Colonic mucosa (tissue), 4 donors: Measurements from ENCODE around the gene IL6ST. TPM values are rescaled to one million over a fixed set of nuclear protein-coding genes. Genes with fewer than 3 reads are reported as not detected.
"Not testable (repeated sequence)": the region's sequence is repeated elsewhere in the genome, so short reads cannot be mapped to it uniquely, and the experiment has no call there.

Source experiments
- DNase-seq: peaks from one replicate; pipeline ENCODE4 v3.0.0-alpha.2; 2020
- H3K27ac ChIP-seq: fragments of 200-600 bp; one replicate; pipeline ENCODE4 v1.8.0; 2021
- H3K27me3 ChIP-seq: fragments of 200-600 bp; one replicate; pipeline ENCODE4 v1.8.0; 2021
- H3K36me3 ChIP-seq: fragments of 200-600 bp; one replicate; pipeline ENCODE4 v1.8.0; 2021
- H3K4me1 ChIP-seq: fragments of 200-600 bp; one replicate; pipeline ENCODE4 v1.8.0; 2021; ENCODE audit warnings: mild to moderate bottlenecking
- H3K4me3 ChIP-seq: fragments of 200-600 bp; one replicate; pipeline ENCODE4 v1.8.0; 2021
- H3K9ac ChIP-seq, 2 donors: one replicate each; pipeline ENCODE4 v1.7.0; 2013; ENCODE audit warnings: control low read depth in 2 of 2, low read depth in 2 of 2, low read length in 2 of 2
- H3K9me3 ChIP-seq: fragments of 200-600 bp; one replicate; pipeline ENCODE4 v1.8.0; 2021
- CTCF ChIP-seq: fragments of 200-600 bp; IDR thresholded peaks from one replicate; pipeline ENCODE4 v1.8.0; 2022; ENCODE audit warnings: antibody characterized with exemption, mild to moderate bottlenecking
- intact Hi-C: fragments of 100-400 bp; cut with DNase I; formaldehyde crosslinking; loops from one replicate; pipeline ENCODE4 v1.14.1; 2022
- total RNA-seq, 2 donors: library from RNA; stranded (reverse); fragmentation: NEBNext Ultra II Directional in 1 of 2; extraction: Animal tissue kit (Norgen Biotek cat#: 25700) in 1 of 2; gene quantifications; one replicate each; pipeline ENCODE4 v1.2.1, GENCODE V29; 2021
- donor health status: healthy.
- donor health status: DM: no; HTN: no; CAD: no.
- donor health status: DM: no; HTN: no; CAD: no.

Gene IL6ST
- total RNA-seq, 2 donors from 2014 or later, result 69.9 to 118 TPM

DNA sequence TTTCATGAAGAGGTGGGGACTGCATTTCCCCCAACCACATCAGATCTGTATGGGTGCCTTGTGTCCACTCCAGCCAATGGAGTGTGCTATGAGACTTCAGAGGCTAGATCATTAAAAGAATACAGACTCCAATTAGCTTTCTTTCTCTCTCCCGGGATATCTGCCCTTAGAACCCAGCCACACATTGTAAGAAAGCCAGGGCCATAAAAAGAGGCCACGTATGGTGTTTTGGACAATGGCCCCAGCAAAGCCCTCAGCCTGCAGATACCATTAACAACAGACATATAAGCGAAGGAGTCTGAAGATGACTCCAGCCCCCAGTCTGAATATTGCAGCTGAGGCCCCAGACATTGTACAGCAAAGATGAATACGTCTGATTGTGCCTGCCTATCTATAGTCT lies 21.5 kb downstream of the IL6ST start:
- Histone ChIP-seq H3K9me3 (no peaks in the 10 kb centered on the region), H3K9ac (no peak overlapping the region), H3K36me3 (no peaks in the 10 kb centered on the region), H3K27me3 (no peaks in the 10 kb centered on the region), H3K4me1 (no peaks in the 10 kb centered on the region), H3K4me3 (no peak overlapping the region), H3K27ac (no peak overlapping the region)
- DNase-seq, result no peak
- TF ChIP-seq CTCF, result no peak
- intact Hi-C loops, result loop anchor here (10.0 kb wide), 1 partner anchor 232 kb away; no protein-coding TSS in a partner anchor

DNA sequence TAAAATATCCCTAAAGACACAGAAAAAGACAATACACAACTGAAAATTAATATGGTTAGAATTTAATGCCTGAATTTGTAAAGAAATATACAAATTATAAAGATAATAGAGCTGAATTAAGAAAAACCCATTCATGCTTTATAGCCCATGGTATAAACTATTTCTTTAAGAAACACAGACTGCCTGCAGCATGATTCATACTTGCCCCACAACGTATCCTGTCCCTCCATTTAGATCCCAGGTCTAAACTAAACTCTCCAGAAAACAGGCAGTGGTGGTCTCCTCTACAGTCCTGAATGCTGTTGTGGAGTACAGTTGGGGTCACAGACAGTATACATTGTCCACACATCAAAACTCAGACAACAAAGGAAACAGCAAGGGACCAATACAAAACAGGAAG lies 24.8 kb downstream of the IL6ST start:
- no peaks in the 10 kb centered on the region for H3K4me1 ChIP-seq
- no peak overlapping the region for H3K4me3 ChIP-seq
- no peak for TF ChIP-seq CTCF
- no peak for DNase-seq
- no peaks in the 10 kb centered on the region for H3K36me3 ChIP-seq
- H3K27ac ChIP-seq, result no peak overlapping the region
- H3K9ac ChIP-seq, result no peak overlapping the region
- H3K27me3 ChIP-seq, result no peaks in the 10 kb centered on the region
- intact Hi-C loops, result loop anchor here (10.0 kb wide), 1 partner anchor 235 kb away; no protein-coding TSS in a partner anchor
- H3K9me3 ChIP-seq, result no peaks in the 10 kb centered on the region

- no peaks in the 10 kb centered on the region for H3K4me1 ChIP-seq
- H3K27ac ChIP-seq, result no peak overlapping the region
- H3K9me3 ChIP-seq, result no peaks in the 10 kb centered on the region
- H3K36me3 ChIP-seq, result peaks cover 6% of the 10 kb centered on the region
- H3K9ac ChIP-seq, result no peak overlapping the region
- TF ChIP-seq CTCF, result no peak
- intact Hi-C loops, result no loop called here
- H3K4me3 ChIP-seq, result no peak overlapping the region
- H3K27me3 ChIP-seq, result no peaks in the 10 kb centered on the region
- no peak for DNase-seq
Observed at GRCh38 chr5:55966284-55966683, 28.5 kb downstream of the IL6ST start.

DNA sequence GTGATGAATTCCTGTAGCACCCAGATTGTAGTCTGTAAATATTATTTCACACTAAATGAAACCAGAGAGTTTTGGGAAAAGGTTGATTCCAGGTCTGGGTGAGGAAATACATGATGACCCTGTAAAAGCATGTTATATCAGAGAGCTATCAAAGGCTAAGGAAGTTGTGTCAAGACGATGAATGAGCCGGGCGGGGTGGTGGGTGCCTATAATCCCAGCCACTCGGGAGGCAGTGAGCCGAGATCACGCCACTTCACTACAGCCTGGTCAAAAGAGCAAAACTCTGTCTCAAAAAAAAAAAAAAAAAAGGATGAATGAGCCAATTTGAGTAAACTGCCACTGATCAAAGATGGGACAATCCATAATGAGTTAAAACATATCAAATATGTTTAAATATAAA lies 29.2 kb downstream of the IL6ST start:
- Histone ChIP-seq H3K9ac (no peak overlapping the region), H3K27me3 (no peaks in the 10 kb centered on the region), H3K27ac (no peak overlapping the region), H3K9me3 (no peaks in the 10 kb centered on the region), H3K36me3 (peaks cover 6% of the 10 kb centered on the region), H3K4me3 (no peak overlapping the region), H3K4me1 (no peaks in the 10 kb centered on the region)
- no peak for TF ChIP-seq CTCF
- no peak for DNase-seq
- intact Hi-C loops, result no loop called here

DNA sequence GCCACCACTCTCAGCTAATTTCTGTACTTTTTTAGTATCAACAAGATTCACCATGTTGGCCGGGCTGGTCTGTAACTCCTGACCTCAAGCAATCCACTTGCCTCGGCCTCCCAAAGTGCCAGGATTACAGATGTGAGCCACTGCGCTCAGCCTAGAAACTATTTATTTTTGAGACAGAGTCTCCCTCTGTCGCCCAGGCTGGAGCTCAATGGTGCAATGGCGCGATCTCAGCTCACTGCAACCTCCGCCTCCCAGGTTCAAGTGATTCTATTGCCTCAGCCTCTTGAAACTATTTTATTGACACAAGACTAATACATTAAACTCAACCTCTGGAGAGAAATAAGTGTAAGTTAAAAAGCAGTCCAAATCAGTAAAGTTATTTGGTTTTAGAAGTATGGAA lies 34.0 kb downstream of the IL6ST start:
- intact Hi-C loops, result no loop called here
- H3K36me3 ChIP-seq, result peaks cover 6% of the 10 kb centered on the region
- H3K27ac ChIP-seq, result no peak overlapping the region
- H3K4me3 ChIP-seq, result no peak overlapping the region
- no peak for DNase-seq
- H3K9ac ChIP-seq, result no peak overlapping the region
- no peaks in the 10 kb centered on the region for H3K4me1 ChIP-seq
- no peaks in the 10 kb centered on the region for H3K9me3 ChIP-seq
- TF ChIP-seq CTCF, result no peak
- H3K27me3 ChIP-seq, result no peaks in the 10 kb centered on the region

- intact Hi-C loops, result no loop called here
- DNase-seq, result no peak
- H3K9me3 ChIP-seq, result no peaks in the 10 kb centered on the region
- TF ChIP-seq CTCF, result no peak
- no peak overlapping the region for H3K27ac ChIP-seq
- no peak overlapping the region for H3K4me3 ChIP-seq
- H3K27me3 ChIP-seq, result no peaks in the 10 kb centered on the region
- H3K36me3 ChIP-seq, result peaks cover 12% of the 10 kb centered on the region
- no peak overlapping the region for H3K9ac ChIP-seq
- H3K4me1 ChIP-seq, result no peaks in the 10 kb centered on the region
Observed at GRCh38 chr5:55959208-55959607, 35.6 kb downstream of the IL6ST start.

DNA sequence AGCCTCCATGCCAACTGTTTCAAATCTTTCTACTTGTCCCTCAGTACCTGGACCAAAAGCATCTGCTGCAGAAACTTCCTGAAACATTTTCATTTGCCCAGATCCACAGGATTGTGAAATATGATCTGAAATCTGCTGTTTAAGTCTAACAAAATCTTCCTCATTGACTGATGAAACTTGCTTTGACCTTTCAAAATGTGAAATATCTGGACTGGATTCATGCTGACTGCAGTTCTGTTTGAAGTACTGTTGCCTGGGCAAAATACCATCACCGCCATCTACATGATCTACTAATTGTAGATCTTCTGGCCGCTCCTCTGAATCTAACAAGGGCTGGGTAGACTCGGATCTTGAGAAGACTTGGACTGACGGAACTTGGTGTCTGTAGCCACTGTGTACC lies 53.6 kb downstream of the IL6ST start:
- H3K9me3 ChIP-seq, H3K9ac ChIP-seq, H3K4me3 ChIP-seq, H3K27ac ChIP-seq, H3K36me3 ChIP-seq, H3K4me1 ChIP-seq, DNase-seq, H3K27me3 ChIP-seq, intact Hi-C loops: not testable (repeated sequence)

- H3K9me3 ChIP-seq, intact Hi-C loops, DNase-seq, H3K36me3 ChIP-seq, H3K27ac ChIP-seq, H3K9ac ChIP-seq, H3K4me1 ChIP-seq, H3K27me3 ChIP-seq, H3K4me3 ChIP-seq: not testable (repeated sequence)
Observed at GRCh38 chr5:55937598-55937997, 57.2 kb downstream of the IL6ST start.
